ENCODE measurements around the gene MDC1. TPM values are rescaled to one million over a fixed set of nuclear protein-coding genes. Genes with fewer than 3 reads are reported as not detected.
A peak's percentile ranks its signal among the peaks of the same experiment; 100 is the strongest.
"Not testable (repeated sequence)": the region's sequence is repeated elsewhere in the genome, so short reads cannot be mapped to it uniquely, and the experiment has no call there.

The MDC1 gene
- total RNA-seq, 4 donors from 2014 or later, result 2.4 to 7.4 (median 7.0) TPM

- Histone ChIP-seq H3K36me3 (peaks cover 25 to 31% (median 28%) of the 10 kb centered on the region in 3 donors), H3K4me3 (peak within 1 kb of the TSS; percentile 57 to 75 (median 72)), H3K4me1 (peaks cover 47 to 76% (median 48%) of the 10 kb centered on the region in 3 donors), H3K9me3 (no peaks in the 10 kb centered on the region), H3K27ac (peak within 1 kb of the TSS; percentile 91 to 96 (median 94)), H3K27me3 (no peaks in the 10 kb centered on the region)
- WGBS, 2 donors, result 0 to 1% methylated on average over 26 to 35 of the region's 38 CpGs
- peak; percentile 87 for DNase-seq
- intact Hi-C loops (cut with DNase I), result loop anchor here (2.0 kb wide), 1 partner anchor 41 kb away; no protein-coding TSS in a partner anchor
- TF ChIP-seq POLR2A (IDR thresholded peaks at IDR 0.05), result peak in 3 of 4 donors; percentile 66 to 95 (median 90)
- peak in 5 of 6 experiments; percentile 10 to 23 (median 14) for TF ChIP-seq CTCF (IDR thresholded peaks at IDR 0.05)
Observed at GRCh38 chr6:30719791-30720737, 3.0 kb upstream of the MDC1 start, which contains the start of gene TUBB. TUBB (plus strand) TSS chr6:30720352; CDS start chr6:30720507, 155 bp downstream.

GRCh38 chr6:30719356-30719755 lies 2.3 kb upstream of the MDC1 start:
- WGBS, 2 donors, result 9 to 14% methylated on average over 8 of the region's 8 CpGs
- intact Hi-C loops (cut with DNase I), result no loop called here
- H3K4me1 ChIP-seq, result peaks cover 44 to 69% (median 48%) of the 10 kb centered on the region in 3 donors
- H3K27ac ChIP-seq, result peak overlapping the region; percentile 91 to 96 (median 94)
- no peak for DNase-seq
- H3K36me3 ChIP-seq, result peaks cover 19 to 31% (median 21%) of the 10 kb centered on the region in 3 donors
- TF ChIP-seq POLR2A (IDR thresholded peaks at IDR 0.05) (no peak), CTCF (IDR thresholded peaks at IDR 0.05) (no peak)
- no peaks in the 10 kb centered on the region for H3K27me3 ChIP-seq
- peak overlapping the region; percentile 57 to 75 (median 72) for H3K4me3 ChIP-seq
- H3K9me3 ChIP-seq, result no peaks in the 10 kb centered on the region

GRCh38 chr6:30717845-30718720 lies 1.0 kb upstream of the MDC1 start:
- H3K27ac ChIP-seq, result peak overlapping the region; percentile 86 to 96 (median 93)
- H3K4me1 ChIP-seq, result peaks cover 33 to 57% (median 41%) of the 10 kb centered on the region in 3 donors
- DNase-seq; H3K9me3 ChIP-seq; intact Hi-C loops (cut with DNase I); H3K27me3 ChIP-seq: not testable (repeated sequence)
- 65 to 72% methylated on average over 34 to 37 of the region's 37 CpGs for WGBS, 2 donors
- peaks cover 7 to 31% (median 8%) of the 10 kb centered on the region in 3 donors for H3K36me3 ChIP-seq
- peak overlapping the region; percentile 17 to 73 (median 66) for H3K4me3 ChIP-seq

GRCh38 chr6:30716879-30717128 lies 277 bp downstream of the MDC1 start:
- WGBS, 2 donors, result 3% methylated on average over 5 to 8 of the region's 8 CpGs

More at GRCh38 chr6:30716879-30717128, 277 bp downstream of the MDC1 start:
- no peaks in the 10 kb centered on the region for H3K9me3 ChIP-seq
- H3K4me3 ChIP-seq, result peak overlapping the region; percentile 46 to 73 (median 66)
- TF ChIP-seq POLR2A (IDR thresholded peaks at IDR 0.05) (no peak), CTCF (IDR thresholded peaks at IDR 0.05) (peak in 1 of 6 experiments; percentile 16)
- H3K27me3 ChIP-seq, result no peaks in the 10 kb centered on the region
- peaks cover 21 to 57% (median 29%) of the 10 kb centered on the region in 3 donors for H3K4me1 ChIP-seq
- peaks cover 0 to 35% (median 7%) of the 10 kb centered on the region in 3 donors for H3K36me3 ChIP-seq
- DNase-seq, result no peak
- intact Hi-C loops (cut with DNase I), result no loop called here
- peak overlapping the region; percentile 90 to 96 (median 96) for H3K27ac ChIP-seq

Data from esophagus squamous epithelium (tissue), 5 donors.